CD4-positive, alpha-beta T cell treated with Interleukin-17A for 1 hour (primary cell): ENCODE results near the gene FXYD2.

ENCODE experiments used
- DNase-seq: peaks from one replicate; pipeline ENCODE4 v3.0.0-alpha.2; 2020

The FXYD2 gene

GRCh38 chr11:117795638-117796455 is 28.7 kb downstream of the FXYD2 start:
- DNase-seq: no peak

DNA sequence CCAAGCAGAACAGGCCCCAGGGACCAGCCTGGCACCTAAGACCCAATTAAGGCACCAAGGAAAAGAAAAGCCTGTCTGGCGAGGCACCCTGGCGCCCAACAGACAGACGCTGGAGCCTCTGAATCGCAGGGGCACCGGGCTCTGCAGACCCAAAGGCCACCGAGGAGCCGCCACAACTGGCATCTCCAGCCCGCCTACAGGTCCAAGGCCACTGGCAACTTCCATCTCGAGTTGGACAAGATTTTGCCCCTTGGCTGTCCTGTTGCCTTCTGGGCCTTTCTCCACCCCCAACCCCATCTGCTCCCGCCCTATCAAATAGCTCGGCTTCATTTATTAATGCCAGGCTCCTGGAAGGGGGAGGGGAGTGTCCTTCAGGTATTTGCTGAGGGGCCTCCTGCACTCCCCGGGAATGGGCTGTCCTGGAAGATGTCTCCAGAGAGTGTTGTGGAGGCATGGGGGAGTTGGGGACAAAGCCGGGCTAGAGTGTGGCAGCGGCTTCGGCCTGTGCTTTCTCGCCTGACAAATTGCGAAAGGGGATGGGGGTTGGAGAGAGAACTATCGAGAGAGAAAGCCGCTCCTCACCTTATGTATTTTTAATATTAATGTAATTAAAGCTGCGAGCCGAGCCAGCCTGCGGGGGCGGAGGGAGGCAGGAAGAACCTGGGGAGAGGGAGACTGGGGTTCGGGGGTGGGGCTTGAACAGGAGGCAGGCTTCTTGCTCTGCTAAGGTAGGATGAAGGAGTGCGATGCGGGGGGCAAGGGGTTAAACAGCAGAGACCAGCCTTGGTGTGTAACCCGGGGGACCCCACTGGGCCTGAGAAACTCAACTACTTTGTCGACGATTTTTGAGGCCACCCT is 29.5 kb downstream of the FXYD2 start:
- no peak for DNase-seq

- DNase-seq: no peak
These were observed 30.4 kb downstream of the FXYD2 start for GRCh38 chr11:117794135-117794534.

DNA sequence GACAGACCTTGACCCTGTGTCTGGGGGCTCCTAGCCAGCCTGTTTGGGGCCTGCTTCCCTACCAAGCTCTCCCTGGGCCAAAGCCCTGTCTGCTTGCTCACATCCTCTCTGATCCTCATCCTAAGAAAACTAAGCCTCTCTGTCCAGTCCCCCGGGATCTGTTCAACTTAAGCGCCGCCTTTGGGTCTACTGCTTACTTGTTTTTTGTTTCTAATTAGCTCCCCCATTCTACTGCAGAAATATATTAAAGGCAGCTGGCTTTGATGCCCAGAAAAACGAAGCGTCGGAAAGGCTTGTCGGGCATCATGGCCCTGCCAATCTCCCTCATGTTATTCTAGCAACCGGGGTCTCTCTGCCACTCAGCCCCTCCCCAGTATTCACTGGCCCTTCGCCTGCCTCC is 31.0 kb downstream of the FXYD2 start:
- DNase-seq: no peak

DNA sequence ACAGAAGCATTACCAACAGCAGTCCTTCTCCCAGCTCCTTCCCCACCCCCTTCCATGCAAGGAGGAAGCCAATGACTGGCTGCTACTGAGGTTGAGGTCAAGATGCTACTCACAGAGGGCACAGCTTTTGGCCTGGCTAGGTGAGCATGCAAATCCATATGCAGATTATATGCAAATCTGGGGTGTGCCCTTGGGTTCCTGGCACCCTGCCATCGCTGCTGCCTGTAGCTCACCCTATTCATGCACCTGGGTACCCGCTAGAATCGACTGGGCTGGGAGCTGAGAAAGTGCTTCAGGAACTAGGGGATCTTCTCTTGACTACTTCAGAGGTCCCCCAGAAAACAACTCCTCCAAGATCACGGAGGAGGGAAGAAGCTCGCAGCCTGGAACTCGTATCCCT is 31.6 kb downstream of the FXYD2 start:
- DNase-seq: no peak

DNA sequence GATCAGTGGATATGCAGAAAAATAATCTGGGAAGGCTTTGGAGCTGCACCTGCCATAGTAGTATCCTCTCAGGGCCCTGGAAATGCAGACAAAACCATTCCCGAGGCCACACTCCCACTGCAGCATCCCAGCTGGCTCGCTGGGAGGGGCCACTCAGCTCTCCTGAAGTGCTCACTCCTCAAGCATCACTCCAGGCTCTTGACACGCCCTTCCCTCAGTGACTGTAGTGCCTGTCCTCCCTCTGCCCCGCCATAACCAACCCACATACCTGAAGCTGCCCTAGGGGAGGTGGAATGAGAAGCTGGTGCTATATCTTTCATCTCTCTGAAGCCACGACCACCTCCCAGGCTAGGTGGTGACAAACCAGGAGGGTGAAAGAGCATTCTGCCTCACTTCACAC is 32.3 kb downstream of the FXYD2 start:
- no peak for DNase-seq

DNA sequence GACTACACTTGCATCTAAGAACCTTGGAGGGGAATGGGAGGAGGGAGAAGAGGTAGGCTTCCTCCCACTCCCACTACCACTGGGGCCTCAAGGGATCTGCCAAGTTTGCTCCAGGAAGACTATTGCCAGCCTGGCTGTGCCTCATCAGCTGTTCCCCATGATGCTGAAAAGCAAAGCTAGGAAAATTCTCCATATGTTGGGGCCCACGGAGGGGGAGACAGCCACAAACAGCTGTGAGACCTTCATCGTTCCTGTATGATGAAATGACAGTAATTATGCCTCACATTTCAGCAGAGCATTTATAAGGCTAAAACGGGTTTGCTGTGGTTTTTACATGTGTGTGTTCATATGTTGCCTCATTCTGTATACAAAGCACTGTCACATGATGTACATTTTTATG is 34.3 kb downstream of the FXYD2 start:
- DNase-seq: no peak

DNA sequence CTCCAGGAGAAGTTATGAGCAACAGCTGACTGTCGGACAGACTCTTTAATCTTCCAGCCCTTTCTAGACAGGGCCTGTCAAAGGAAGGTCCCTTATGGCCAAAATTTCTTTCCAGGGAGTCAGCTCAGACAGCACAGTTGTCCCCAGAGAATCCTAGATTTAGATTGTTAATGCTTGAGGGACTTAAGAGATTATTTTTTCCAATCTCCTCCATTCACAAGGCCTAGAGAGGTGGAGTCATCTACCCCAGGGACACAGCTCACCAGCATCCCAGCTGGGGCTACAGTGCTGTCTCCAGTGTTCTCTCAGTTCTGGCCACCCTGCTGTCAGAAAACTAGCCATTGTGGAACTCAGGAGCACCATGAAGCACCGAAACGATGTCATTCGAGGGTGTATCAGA is 35.3 kb downstream of the FXYD2 start:
- no peak for DNase-seq

DNA sequence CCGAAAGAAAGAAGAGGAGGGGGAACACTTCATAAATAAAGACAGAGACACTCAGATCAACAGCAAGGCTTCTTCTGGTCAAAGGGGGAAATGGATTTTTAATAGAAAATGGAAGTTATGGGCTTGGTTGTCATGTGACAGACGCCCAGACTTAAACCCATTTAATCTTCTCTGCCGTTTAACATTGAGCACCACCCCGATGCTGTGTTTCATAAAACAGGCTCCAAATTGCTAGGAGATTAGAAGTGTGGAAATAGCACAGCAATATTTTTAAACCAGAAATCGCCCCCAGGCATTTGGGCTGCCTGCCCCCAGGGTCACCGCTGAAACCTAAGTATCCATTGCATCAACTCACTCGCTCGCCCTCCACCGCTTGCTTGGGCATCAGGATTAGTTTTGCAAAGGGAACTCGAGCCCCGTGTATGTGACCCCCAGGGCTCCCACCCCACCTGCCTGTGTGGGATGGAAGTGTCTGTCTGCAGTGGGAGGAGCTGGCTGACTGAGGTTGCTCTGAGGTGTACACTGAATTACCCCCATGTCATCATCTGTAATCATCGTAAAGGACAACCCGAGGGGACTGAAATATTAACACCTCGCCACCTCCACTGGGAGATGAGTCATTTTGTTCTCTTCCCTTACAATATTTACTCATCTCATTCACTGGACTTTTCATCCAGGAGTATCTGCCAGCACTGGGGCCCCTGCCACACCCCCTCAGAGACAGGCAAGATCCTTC is 38.2 kb downstream of the FXYD2 start:
- no peak for DNase-seq

- DNase-seq: no peak
These were observed 42.4 kb downstream of the FXYD2 start for GRCh38 chr11:117782101-117782500.

DNA sequence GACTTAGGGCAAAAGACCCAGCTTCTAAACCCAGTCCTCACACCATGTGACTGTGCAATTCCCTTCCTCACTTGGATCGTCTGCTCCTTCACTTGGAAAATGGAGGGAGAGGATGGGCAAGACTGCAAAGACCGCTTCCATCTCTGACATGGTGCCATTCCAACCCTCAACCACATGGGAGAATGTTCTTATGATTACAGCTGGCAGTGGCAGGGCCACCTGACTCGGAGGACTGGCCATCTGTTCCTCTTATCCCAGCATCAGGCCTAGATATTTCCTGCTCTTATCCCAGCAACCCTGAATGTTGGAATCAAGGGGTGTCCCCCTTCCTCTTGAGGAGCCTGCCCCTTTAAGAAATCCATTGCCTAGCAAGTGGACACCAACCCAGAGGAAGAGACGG is 42.9 kb downstream of the FXYD2 start:
- DNase-seq: no peak

- no peak for DNase-seq
These were observed 44.1 kb downstream of the FXYD2 start for GRCh38 chr11:117780456-117780855.

DNA sequence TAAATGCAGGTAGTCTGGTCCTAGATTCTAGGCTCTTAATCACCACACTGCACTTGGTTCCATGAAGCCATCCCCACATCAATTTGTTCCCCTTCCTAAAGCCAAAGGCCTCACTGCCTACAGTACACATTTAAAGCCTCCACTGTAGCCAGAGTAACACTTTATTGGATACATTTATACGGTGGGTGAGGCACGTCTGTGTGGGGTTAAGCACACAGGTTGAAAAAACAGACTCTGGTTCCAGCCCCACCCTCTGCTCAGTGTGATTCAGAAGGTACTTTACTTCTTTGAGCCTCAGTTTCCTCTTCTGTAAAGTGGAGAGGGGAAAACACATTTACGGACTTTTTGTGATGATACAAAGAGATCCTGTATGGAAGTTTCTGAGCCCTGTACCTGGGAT is 50.0 kb downstream of the FXYD2 start:
- DNase-seq: no peak

DNA sequence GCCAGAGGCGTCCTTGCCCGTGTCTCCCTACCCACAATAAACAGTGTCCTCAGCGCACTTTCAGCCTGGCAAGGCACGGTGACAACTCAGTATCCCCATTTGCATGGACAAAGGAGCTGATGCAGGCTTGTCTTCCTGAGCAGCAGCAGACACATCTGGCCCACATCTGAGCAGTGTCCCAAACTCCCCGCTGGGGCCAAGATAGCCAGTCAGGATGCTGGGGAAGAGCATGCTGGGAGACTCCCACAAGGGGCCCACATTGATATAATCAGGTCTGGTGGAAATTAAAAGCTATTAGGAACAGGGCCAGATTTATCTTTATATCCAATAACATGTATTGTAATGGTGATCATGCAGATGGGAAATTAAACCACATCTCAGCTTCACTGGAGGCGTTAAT is 52.2 kb downstream of the FXYD2 start:
- no peak for DNase-seq

GRCh38 chr11:117771841-117772240 is 52.7 kb downstream of the FXYD2 start:
- DNase-seq: no peak

DNA sequence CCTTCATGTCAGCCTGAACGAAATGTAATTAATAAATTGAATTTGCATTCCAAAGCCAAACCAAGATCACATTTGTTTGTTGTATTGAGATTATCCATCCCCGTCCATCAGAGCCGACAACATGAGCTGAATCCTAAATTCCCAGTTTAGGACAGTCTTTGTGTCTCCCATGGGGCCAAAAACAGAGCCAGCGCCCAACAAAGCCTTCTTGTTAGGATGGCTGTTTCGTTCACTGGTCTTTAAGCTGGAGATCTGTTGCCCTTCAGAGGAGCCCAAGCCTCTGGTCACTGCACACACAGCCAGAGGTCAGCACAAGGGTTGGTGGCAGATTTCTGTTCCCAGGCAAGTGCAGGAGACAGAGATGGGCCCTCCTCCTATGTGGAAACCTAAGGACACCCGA is 53.3 kb downstream of the FXYD2 start:
- DNase-seq: no peak

DNA sequence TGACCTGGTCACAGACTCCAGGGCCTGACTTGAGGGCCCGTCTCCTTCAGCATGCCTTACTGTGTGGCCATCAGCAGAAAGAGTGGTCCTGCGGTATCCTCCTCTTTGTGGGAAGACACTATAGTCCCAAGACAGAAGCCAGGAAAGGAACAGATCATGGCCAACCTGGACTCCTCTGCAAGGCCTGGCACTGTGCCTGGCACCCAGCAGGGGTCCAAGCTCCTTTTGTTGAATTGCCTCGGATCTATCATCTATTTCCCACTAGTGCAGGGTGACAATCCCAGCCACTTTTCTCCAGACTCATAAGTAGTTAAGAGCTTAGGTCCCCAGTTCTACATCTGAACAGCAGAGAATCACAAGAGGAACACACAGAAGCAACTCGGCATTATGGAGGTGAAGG is 54.5 kb downstream of the FXYD2 start:
- no peak for DNase-seq
